ENCODE results near the gene USP54. TPM values are rescaled to one million over a fixed set of nuclear protein-coding genes. Genes with fewer than 3 reads are reported as not detected.

USP54 gene, protein sequence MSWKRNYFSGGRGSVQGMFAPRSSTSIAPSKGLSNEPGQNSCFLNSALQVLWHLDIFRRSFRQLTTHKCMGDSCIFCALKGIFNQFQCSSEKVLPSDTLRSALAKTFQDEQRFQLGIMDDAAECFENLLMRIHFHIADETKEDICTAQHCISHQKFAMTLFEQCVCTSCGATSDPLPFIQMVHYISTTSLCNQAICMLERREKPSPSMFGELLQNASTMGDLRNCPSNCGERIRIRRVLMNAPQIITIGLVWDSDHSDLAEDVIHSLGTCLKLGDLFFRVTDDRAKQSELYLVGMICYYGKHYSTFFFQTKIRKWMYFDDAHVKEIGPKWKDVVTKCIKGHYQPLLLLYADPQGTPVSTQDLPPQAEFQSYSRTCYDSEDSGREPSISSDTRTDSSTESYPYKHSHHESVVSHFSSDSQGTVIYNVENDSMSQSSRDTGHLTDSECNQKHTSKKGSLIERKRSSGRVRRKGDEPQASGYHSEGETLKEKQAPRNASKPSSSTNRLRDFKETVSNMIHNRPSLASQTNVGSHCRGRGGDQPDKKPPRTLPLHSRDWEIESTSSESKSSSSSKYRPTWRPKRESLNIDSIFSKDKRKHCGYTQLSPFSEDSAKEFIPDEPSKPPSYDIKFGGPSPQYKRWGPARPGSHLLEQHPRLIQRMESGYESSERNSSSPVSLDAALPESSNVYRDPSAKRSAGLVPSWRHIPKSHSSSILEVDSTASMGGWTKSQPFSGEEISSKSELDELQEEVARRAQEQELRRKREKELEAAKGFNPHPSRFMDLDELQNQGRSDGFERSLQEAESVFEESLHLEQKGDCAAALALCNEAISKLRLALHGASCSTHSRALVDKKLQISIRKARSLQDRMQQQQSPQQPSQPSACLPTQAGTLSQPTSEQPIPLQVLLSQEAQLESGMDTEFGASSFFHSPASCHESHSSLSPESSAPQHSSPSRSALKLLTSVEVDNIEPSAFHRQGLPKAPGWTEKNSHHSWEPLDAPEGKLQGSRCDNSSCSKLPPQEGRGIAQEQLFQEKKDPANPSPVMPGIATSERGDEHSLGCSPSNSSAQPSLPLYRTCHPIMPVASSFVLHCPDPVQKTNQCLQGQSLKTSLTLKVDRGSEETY (N-terminal part only)
- total RNA-seq (2022; extraction: Qiagen RNA extraction; ENCODE audit: low read depth) = 10.6 to 15.7 TPM (median 12.9 TPM) in 5 replicates

GRCh38 chr10:73590881-73591799, at the start of gene USP54:
Gene USP54, minus strand, starts transcription at chr10:73591342. Its CDS starts 15,684 bp downstream, at chr10:73575658.

GRCh38 chr10:73495884-73496674, 95.1 kb downstream of the USP54 start, which contains the start of gene PPP3CB:
Gene PPP3CB, minus strand, starts transcription at chr10:73496024. Its CDS starts 135 bp downstream, at chr10:73495889.

Other genes starting within 250 kb of the USP54 start
- gene CFAP70, start 232.5 kb downstream of the USP54 start, total RNA-seq (2022; extraction: Qiagen RNA extraction; ENCODE audit: low read depth) = 0.12 to 0.37 TPM (median 0.19 TPM) in 5 replicates
- gene ANXA7, start 177.3 kb downstream of the USP54 start, total RNA-seq (2022; extraction: Qiagen RNA extraction; ENCODE audit: low read depth) = 112 to 124 TPM (median 118 TPM) in 5 replicates
- 0.36 to 0.74 TPM (median 0.44 TPM) in 5 replicates for gene MSS51, start 157.8 kb downstream of the USP54 start, total RNA-seq (2022; extraction: Qiagen RNA extraction; ENCODE audit: low read depth)
- gene PPP3CB, start 95.3 kb downstream of the USP54 start, total RNA-seq (2022; extraction: Qiagen RNA extraction; ENCODE audit: low read depth) = 16.6 to 20.2 TPM (median 19.3 TPM) in 5 replicates
- gene MYOZ1, start 50.1 kb upstream of the USP54 start, total RNA-seq (2022; extraction: Qiagen RNA extraction; ENCODE audit: low read depth) = not detected in 5 replicates
- gene SYNPO2L, start 64.7 kb upstream of the USP54 start, total RNA-seq (2022; extraction: Qiagen RNA extraction; ENCODE audit: low read depth) = 0.01 TPM in 1 of 5 replicates, not detected in the others
- 1.8 to 3.0 TPM (median 2.8 TPM) in 5 replicates for gene AGAP5, start 106.8 kb upstream of the USP54 start, total RNA-seq (2022; extraction: Qiagen RNA extraction; ENCODE audit: low read depth)
- gene SEC24C, start 153.0 kb upstream of the USP54 start, total RNA-seq (2022; extraction: Qiagen RNA extraction; ENCODE audit: low read depth) = 46.1 to 67.9 TPM (median 63.6 TPM) in 5 replicates
- 60.0 to 72.9 TPM (median 72.1 TPM) in 5 replicates for gene CHCHD1, start 190.7 kb upstream of the USP54 start, total RNA-seq (2022; extraction: Qiagen RNA extraction; ENCODE audit: low read depth)
- gene ZSWIM8, start 194.3 kb upstream of the USP54 start, total RNA-seq (2022; extraction: Qiagen RNA extraction; ENCODE audit: low read depth) = 31.8 to 44.6 TPM (median 39.5 TPM) in 5 replicates
- 13.5 to 16.9 TPM (median 15.0 TPM) in 5 replicates for gene NDST2, start 220.3 kb upstream of the USP54 start, total RNA-seq (2022; extraction: Qiagen RNA extraction; ENCODE audit: low read depth)

All from A549 treated with DMSO at 1 μM for 4 hours (cell line).